Astrocyte of the hippocampus (primary cell): ENCODE data around the gene PTPRT.

Experiments
- DNase-seq: peaks from one replicate; pipeline ENCODE4 v3.0.0; 2011; ENCODE audit warnings: low read depth, low spot score

Gene PTPRT

GRCh38 chr20:43189554-43190331 lies at the start of gene PTPRT:
Gene PTPRT, minus strand, starts transcription at chr20:43189906. Its CDS starts 173 bp downstream, at chr20:43189733.
- peak; percentile 10 for DNase-seq

DNA sequence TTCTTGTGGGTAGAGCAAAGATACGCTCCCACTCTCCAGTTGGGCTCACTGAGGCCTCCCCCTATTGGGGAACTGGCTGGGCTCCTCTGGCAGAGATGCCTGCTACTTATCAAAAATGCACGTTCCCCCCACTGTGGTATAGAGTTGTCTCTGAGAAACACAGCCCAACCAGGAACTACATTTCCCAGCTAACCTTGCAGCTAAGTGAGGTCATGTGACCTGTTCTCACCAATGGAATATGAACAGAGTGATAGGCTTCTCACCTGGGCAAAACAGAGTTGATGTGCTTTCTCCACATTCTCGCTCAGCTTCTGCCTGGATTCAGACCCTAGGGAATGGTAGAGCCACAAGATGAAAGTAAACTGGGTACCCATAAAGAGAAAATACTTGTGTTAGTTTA lies 49.1 kb upstream of the PTPRT start:
- DNase-seq = no peak

DNA sequence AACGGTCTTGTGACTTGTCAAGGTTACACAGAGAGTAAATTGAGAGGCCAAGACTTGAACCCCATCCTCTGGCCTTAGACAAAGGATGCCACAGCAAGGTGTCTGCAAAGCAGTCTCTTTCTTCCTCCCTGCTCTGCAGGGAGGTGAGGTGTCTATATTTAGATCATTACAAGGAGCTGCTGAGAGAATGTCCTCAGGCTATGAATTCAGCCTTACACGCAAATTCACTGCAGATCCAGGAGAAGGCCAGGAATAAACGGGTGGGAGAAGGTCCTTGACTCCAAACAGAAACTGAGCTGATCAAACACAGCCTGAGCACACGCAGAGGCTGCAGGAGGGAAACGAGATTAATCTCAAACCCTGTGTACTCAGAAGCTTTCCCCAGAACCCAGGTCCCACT lies 48.6 kb upstream of the PTPRT start:
- DNase-seq = no peak

GRCh38 chr20:43237651-43238168 lies 48.0 kb upstream of the PTPRT start:
- DNase-seq = no peak

DNA sequence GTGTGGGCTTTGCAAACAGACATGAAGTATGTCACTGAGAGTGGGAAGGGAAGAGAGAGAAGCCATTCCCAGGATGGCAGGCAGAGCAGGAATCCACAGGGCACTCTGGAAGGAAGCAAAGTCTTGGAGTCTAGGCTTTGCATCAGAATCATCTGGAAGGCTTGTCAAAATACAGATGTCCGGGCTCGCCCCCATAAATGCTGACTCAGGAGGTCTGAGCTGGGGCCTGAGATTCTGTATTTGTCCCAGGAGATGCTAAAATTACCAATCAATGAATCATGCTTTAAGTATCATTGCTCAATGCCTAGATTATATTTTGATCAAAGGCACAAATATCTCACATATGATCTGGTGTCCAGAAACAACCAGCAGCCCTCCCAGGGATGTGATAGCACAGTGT lies 46.3 kb upstream of the PTPRT start:
- no peak for DNase-seq

- DNase-seq = no peak
These were observed 42.1 kb upstream of the PTPRT start for GRCh38 chr20:43231829-43232228.

- DNase-seq = no peak
These were observed 40.0 kb upstream of the PTPRT start for GRCh38 chr20:43229696-43230095.

- DNase-seq = peak; percentile 78
These were observed 30.9 kb upstream of the PTPRT start for GRCh38 chr20:43220612-43221011.

DNA sequence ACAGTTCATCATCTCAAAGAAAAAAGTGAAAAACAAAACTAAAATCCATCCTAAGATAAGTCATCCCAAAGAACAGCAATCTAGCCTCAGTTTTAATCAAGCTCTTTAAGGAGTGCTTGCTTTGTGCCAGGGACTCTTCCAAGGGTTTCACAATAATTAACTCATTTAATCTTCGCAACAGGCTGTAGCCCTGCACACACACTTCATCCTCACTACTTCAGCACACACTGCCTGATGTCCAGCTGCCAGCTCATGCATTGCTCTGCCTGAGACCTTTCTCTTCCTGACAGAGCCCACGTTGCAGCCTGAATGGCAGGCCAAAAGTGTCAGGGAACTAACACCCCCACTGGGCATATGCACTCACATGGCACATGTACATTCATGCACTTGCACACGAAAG lies 21.2 kb upstream of the PTPRT start:
- no peak for DNase-seq

DNA sequence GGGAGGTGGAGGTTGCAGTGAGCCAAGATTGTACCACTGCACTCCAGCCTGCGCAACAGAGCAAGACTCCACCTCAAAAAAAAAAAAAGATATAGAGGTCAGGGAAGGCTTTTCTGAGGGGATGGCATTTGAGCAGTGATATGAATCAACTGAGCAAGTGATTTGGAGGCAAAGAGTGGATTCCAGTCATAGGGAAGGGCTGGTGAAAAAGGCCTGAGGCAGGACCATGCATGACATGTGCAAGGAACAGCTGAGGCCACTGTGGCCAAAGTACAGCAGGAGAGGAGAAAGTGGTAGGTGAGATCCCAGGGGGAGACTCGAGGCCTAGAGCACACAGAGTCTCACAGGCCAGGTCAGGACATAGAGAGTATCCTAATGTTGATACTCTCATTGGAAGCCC lies 20.1 kb upstream of the PTPRT start:
- no peak for DNase-seq

DNA sequence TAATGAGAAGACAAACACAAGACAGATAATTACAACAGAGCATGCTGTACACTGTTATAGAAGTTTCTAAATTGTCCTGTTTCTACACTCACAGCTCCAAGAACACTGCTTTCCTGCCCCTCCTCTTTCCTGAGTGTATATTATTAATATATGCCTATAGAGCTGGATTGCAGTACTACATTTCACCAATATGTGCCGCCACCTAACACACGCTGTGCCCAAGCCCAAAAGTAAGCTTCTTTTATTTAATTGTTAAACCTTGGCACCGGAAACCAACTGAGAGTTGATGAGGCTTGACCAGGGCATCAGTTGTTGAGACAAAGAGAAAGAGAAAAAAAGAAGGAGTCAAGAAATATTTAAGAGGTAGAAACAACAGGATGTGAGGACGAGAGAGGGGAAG lies 16.0 kb upstream of the PTPRT start:
- DNase-seq = no peak

GRCh38 chr20:43202100-43202499 lies 12.4 kb upstream of the PTPRT start:
- no peak for DNase-seq

GRCh38 chr20:43198607-43199006 lies 8.9 kb upstream of the PTPRT start:
- DNase-seq = no peak

DNA sequence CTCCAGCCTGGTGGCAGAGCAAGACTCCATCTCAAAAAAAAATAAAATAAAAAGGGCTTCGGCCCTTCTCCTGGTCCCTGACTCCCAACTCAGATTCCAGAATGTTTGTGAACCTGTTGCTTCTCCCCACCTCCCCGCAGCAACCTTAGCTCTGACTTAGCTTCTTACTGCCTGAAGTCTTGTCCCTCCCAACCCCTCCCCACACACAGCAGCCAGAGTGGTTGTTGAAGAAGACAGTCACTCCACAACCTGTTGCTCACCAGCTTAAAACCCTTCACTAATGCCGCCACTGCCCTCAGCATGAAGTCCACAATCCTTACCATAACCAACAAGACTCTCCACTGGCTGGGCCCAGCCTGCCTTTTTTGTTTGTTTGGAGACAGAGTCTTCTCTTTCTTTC lies 6.5 kb upstream of the PTPRT start:
- DNase-seq = no peak

DNA sequence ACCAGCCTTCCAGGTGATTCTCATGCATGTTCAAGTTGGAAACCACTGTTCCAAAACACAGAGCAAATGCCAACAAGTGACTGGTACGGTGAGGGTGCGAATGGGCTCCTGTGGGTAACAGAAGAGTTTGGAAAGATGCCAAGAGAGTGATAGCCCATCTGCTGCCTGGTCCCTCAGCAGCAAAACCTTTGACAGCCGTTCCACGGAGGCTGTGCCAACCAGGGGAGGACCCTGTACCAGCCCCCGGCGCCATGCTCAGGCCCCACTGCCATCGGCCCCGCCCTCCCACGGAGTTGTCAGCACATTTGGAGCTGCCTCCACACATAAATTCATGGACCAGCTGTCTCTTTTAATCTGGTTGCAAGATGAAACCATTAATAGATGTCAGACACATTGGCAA lies 4.4 kb upstream of the PTPRT start:
- no peak for DNase-seq

DNA sequence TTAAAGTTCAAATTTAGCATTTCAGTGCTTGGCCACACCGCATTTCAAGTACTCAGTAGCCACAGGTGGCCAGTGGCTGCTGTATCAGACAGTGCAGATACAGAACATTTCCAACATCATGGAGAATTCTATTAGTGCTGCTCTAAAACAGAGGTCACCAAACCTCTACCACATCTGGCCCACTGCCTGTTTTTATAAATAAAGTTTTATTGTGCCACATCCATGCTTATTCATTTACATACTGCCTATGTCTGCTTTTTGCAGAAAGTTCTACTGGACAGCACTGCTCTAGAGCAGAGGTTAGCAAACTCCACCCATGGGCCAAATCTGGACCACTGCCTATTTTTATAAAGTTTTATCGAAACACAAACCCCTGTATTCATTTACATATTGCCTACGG lies 3.7 kb upstream of the PTPRT start:
- no peak for DNase-seq

DNA sequence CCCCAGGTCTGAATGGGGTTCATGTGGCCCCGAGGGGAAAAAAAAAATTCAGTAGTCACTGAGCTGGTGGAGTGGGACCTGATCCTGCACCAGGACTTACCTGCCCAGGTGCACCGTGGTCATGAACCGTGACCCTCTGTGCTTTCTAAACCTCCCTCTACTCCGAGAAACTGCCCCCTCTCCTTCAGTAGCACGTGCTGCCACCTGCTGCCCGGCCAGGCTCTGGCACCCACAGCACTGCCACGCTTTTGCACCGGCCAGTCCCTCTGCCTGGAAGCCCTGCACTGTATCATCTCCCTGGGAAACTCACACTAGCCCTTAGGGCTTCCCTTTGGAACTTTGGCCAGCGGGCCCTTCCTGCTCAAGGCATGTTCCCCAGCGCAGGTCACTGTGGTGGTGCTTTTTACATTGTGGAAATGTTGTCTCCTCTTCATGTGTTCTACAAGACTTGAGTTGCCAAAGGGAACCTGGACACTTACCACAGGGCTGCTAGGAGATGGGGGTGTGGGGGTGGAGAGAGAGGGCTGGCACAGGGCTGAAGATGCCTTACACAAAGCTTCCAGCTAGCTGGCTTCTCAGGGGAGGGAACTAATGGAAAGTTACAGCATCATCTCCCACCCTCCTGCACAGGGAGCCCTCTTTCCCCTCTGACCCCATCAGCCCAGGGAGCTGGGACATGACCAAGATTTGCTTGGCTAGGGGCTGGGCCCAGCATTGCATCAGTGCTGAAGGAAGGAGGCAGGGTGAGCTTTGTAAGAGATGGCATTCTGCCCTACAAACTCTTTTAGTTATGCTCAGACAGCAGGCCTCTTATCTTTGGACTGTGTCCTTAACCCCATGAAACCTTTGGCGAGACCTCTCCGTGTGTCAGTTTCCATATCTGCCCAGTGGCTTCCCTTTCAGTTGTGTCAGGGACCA lies 2.5 kb upstream of the PTPRT start:
- DNase-seq = peak; percentile 18

DNA sequence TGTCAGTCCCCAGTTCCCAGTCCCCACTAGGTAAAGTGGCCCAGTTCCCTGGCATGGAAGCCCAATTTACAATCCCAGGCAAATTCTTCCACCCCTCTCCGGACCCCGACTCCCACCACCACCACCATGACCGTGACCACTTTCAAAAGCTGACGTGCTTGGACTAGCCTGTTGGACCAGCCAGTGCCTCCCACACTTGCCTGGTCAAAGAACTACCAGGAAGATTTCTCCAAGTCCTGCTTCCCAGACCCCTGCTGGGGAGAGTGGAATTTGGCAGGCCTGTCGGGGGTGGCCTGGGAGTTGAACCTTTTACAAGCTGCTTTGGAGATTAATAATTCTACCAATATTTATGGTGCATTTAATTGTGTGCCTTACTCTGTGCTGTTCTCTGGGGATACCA lies 1.4 kb upstream of the PTPRT start:
- DNase-seq = no peak

DNA sequence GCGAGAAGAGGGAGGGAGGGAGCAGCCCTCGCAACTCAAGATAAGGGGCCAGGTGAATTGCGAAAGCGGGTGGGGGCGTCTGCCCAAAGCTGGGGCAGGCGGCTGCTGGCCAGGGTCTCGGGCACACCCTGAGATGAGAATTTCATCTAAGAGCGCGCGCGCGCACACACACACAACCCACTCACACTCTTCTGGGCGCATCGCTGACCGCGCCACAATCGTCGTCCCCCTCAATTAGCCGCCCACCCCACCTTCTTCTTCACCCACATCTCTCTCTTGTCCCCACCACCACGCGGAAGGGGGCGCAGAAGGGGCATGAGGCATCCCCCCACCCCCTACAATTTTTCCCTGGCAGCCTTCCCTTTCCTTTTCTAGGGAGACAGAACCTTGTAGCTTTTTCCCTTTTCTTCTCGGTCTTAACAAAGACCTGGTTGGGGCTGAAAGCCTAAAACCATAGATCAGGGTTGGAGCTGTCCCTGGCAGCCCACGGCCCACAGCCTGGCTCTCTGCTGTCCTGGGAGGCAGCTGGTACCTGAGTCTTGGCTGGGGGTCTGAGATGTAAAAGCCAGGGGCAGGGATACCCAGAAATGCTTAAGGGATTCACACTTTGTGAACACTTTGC lies 737 bp upstream of the PTPRT start:
- no peak for DNase-seq

GRCh38 chr20:43188861-43189553 lies 699 bp downstream of the PTPRT start:
- peak; percentile 9 for DNase-seq

DNA sequence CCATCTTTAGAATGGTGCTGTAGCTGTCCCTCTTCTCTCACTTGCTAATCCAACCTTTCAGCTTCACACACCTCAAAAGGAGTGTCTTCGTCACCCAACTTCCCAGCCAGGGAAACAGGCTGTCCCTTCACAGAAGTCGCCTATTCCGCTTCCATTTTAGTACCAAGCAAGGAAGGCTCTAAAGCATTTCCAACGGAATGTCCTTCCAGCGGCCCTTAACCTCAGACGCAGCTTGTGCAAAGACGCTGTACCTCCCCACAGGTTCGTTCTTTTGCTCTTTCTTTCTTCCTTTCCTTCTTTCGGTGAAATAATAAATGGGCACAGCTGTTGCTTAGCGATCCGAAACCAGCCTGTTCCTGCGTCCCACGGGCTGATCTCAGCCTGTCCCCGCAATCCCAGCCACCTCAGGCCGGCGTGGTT lies 1.5 kb downstream of the PTPRT start:
- no peak for DNase-seq
